CD8-positive, alpha-beta memory T cell (primary cell): ENCODE results near the gene SRA1. TPM values are rescaled to one million over a fixed set of nuclear protein-coding genes. Genes with fewer than 3 reads are reported as not detected.

Experiments
- CTCF ChIA-PET: fragments of 350-600 bp; sonication (Branson Sonifier 250); formaldehyde crosslinking; loops from one replicate; lab custom pipeline; 2021; ENCODE audit warnings: antibody characterized with exemption; lab: Charles Lee
- POLR2A ChIA-PET: fragments of 350-600 bp; sonication (Branson Sonifier 250); formaldehyde crosslinking; loops from one replicate; lab custom pipeline; 2021; ENCODE audit warnings: antibody characterized with exemption; lab: Charles Lee
- DNase-seq, 5 donors: peaks; one replicate each; pipeline versions ENCODE4 v3.0.0 to v3.0.0-alpha.2; 2020 to 2022; ENCODE audit warnings: mixed read lengths in 1 of 5
- H3K27ac ChIP-seq: one replicate; pipeline ENCODE4 v1.7.0; 2013; ENCODE audit warnings: low read depth, mild to moderate bottlenecking, low read length, moderate library complexity
- H3K27me3 ChIP-seq: 2 replicates; pipeline ENCODE4 v1.7.0; 2013; ENCODE audit warnings: low read length, mild to moderate bottlenecking; ENCODE audit not compliant: insufficient read depth, poor library complexity, severe bottlenecking
- H3K36me3 ChIP-seq: 2 replicates; pipeline ENCODE4 v1.7.0; 2013; ENCODE audit warnings: mild to moderate bottlenecking, low read length, moderate library complexity; ENCODE audit not compliant: insufficient read depth
- H3K4me1 ChIP-seq: 2 replicates; pipeline ENCODE4 v1.7.0; 2013; ENCODE audit warnings: mild to moderate bottlenecking, low read length, moderate library complexity; ENCODE audit not compliant: insufficient read depth
- H3K4me3 ChIP-seq: 2 replicates; pipeline ENCODE4 v1.7.0; 2013; ENCODE audit warnings: mild to moderate bottlenecking, low read length
- H3K9me3 ChIP-seq: 2 replicates; pipeline ENCODE4 v1.7.0; 2013; ENCODE audit warnings: mild to moderate bottlenecking, low read length
- H3K27ac Mint-ChIP-seq, 8 donors: one replicate each; pipeline ENCODE4 v1.8.0; 2020 to 2021; ENCODE audit warnings: mixed read lengths in 8 of 8, mild to moderate bottlenecking in 6 of 8, inconsistent platforms in 3 of 8, moderate library complexity in 3 of 8
- H3K27me3 Mint-ChIP-seq, 2 donors: one replicate each; pipeline ENCODE4 v1.8.0; 2020 to 2021; ENCODE audit warnings: mixed read lengths in 2 of 2, mild to moderate bottlenecking in 1 of 2, moderate library complexity in 1 of 2
- H3K36me3 Mint-ChIP-seq, 3 donors: one replicate each; pipeline ENCODE4 v1.8.0; 2020 to 2021; ENCODE audit warnings: mixed read lengths in 3 of 3, inconsistent platforms in 1 of 3, mild to moderate bottlenecking in 1 of 3
- H3K4me1 Mint-ChIP-seq, 3 donors: one replicate each; pipeline ENCODE4 v1.8.0; 2020 to 2021; ENCODE audit warnings: mixed read lengths in 3 of 3, inconsistent platforms in 1 of 3, mild to moderate bottlenecking in 1 of 3
- H3K4me3 Mint-ChIP-seq, 7 donors: one replicate each; pipeline ENCODE4 v1.8.0; 2020 to 2021; ENCODE audit warnings: mixed read lengths in 7 of 7, mild to moderate bottlenecking in 6 of 7, moderate library complexity in 4 of 7, inconsistent platforms in 2 of 7
- H3K9me3 Mint-ChIP-seq, 5 donors: one replicate each; pipeline ENCODE4 v1.8.0; 2020 to 2022; ENCODE audit warnings: mixed read lengths in 5 of 5, mild to moderate bottlenecking in 3 of 5, moderate library complexity in 2 of 5, inconsistent platforms in 1 of 5
- polyA plus RNA-seq: library from polyadenylated mRNA; unstranded; fragments of 300-500 nt; fragmentation: Illumina TruSeq; gene quantifications from one replicate; pipeline ENCODE4 v1.2.3, GENCODE V29; 2021
- total RNA-seq, 2 experiments: library from RNA; stranded (reverse); gene quantifications; one replicate each; pipeline ENCODE4 v1.2.3, GENCODE V29; 2021

The SRA1 gene
- total and polyA plus RNA-seq, 3 experiments from 2014 or later = 36.1 to 60.7 (median 59.6) TPM

GRCh38 chr5:140540227-140540626 lies 17.0 kb downstream of the SRA1 start:
- ChIA-PET CTCF (interaction anchor here (0.7 kb wide), 1 partner anchor 19 kb away, joined by 3 read pairs; no protein-coding TSS in a partner anchor), POLR2A (interaction anchor here (0.5 kb wide), 1 partner anchor 17 kb away, joined by 5 read pairs; no protein-coding TSS in a partner anchor)
- Histone ChIP-seq H3K4me1 (no peaks in the 10 kb centered on the region), H3K9me3 (no peaks in the 10 kb centered on the region), H3K27ac (no peak overlapping the region), H3K4me3 (no peak overlapping the region), H3K27me3 (no peaks in the 10 kb centered on the region), H3K36me3 (peaks cover 36% of the 10 kb centered on the region)
- H3K36me3 Mint-ChIP-seq = peaks cover 0 to 87% (median 24%) of the 10 kb centered on the region in 3 donors
- H3K27ac Mint-ChIP-seq = peak overlapping the region in 4 of 8 donors; percentile 3 to 71 (median 48)
- H3K9me3 Mint-ChIP-seq = no peaks in the 10 kb centered on the region
- peaks cover 0 to 1% (median 0%) of the 10 kb centered on the region in 3 donors for H3K4me1 Mint-ChIP-seq
- DNase-seq = no peak
- H3K4me3 Mint-ChIP-seq = no peak overlapping the region
- no peaks in the 10 kb centered on the region for H3K27me3 Mint-ChIP-seq

- Histone ChIP-seq H3K27me3 (no peaks in the 10 kb centered on the region), H3K36me3 (peaks cover 13% of the 10 kb centered on the region), H3K9me3 (no peaks in the 10 kb centered on the region), H3K4me1 (no peaks in the 10 kb centered on the region), H3K4me3 (no peak overlapping the region), H3K27ac (no peak overlapping the region)
- CTCF ChIA-PET = no interaction called here
- DNase-seq = no peak
- Mint-ChIP-seq H3K9me3 (peaks cover 0 to 2% (median 0%) of the 10 kb centered on the region in 5 donors), H3K4me3 (no peak overlapping the region), H3K36me3 (peaks cover 9 to 59% (median 17%) of the 10 kb centered on the region in 3 donors), H3K27me3 (no peaks in the 10 kb centered on the region), H3K4me1 (peaks cover 0 to 3% (median 0%) of the 10 kb centered on the region in 3 donors), H3K27ac (peak overlapping the region in 3 of 8 donors; percentile 7 to 89 (median 26))
- POLR2A ChIA-PET = no interaction called here
These were observed 33.3 kb downstream of the SRA1 start for GRCh38 chr5:140524003-140524402.

GRCh38 chr5:140513124-140513523 lies 44.1 kb downstream of the SRA1 start:
- peaks cover 46% of the 10 kb centered on the region for H3K36me3 ChIP-seq

GRCh38 chr5:140509898-140510297 lies 47.4 kb downstream of the SRA1 start:
- Histone ChIP-seq H3K36me3 (peaks cover 63% of the 10 kb centered on the region), H3K27me3 (no peaks in the 10 kb centered on the region), H3K4me3 (no peak overlapping the region), H3K27ac (no peak overlapping the region), H3K9me3 (no peaks in the 10 kb centered on the region), H3K4me1 (no peaks in the 10 kb centered on the region)
- POLR2A ChIA-PET = no interaction called here
- H3K27me3 Mint-ChIP-seq = no peaks in the 10 kb centered on the region
- H3K9me3 Mint-ChIP-seq = no peaks in the 10 kb centered on the region
- H3K36me3 Mint-ChIP-seq = peaks cover 6 to 82% (median 15%) of the 10 kb centered on the region in 3 donors
- DNase-seq = no peak
- no peaks in the 10 kb centered on the region for H3K4me1 Mint-ChIP-seq
- CTCF ChIA-PET = interaction anchor here (0.9 kb wide), 1 partner anchor 210 kb away, joined by 3 read pairs; no protein-coding TSS in a partner anchor
- no peak overlapping the region for H3K27ac Mint-ChIP-seq
- no peak overlapping the region for H3K4me3 Mint-ChIP-seq

More at GRCh38 chr5:140513124-140513523, 44.1 kb downstream of the SRA1 start:
- no peak overlapping the region for H3K27ac ChIP-seq
- no peaks in the 10 kb centered on the region for H3K4me1 ChIP-seq
- H3K9me3 Mint-ChIP-seq = no peaks in the 10 kb centered on the region
- no peak overlapping the region for H3K4me3 ChIP-seq
- ChIA-PET CTCF (interaction anchor here (1.1 kb wide), 1 partner anchor 126 kb away, joined by 3 read pairs; the partner anchor contains the start of gene TMCO6), POLR2A (no interaction called here)
- no peaks in the 10 kb centered on the region for H3K4me1 Mint-ChIP-seq
- H3K27ac Mint-ChIP-seq = no peak overlapping the region
- H3K27me3 ChIP-seq = no peaks in the 10 kb centered on the region
- H3K36me3 Mint-ChIP-seq = peaks cover 11 to 70% (median 16%) of the 10 kb centered on the region in 3 donors
- DNase-seq = no peak
- H3K9me3 ChIP-seq = no peaks in the 10 kb centered on the region
- H3K4me3 Mint-ChIP-seq = no peak overlapping the region
- no peaks in the 10 kb centered on the region for H3K27me3 Mint-ChIP-seq

- peaks cover 4 to 11% (median 5%) of the 10 kb centered on the region in 3 donors for H3K4me1 Mint-ChIP-seq
- no peaks in the 10 kb centered on the region for H3K9me3 ChIP-seq
- H3K4me3 ChIP-seq = no peak overlapping the region
- no peaks in the 10 kb centered on the region for H3K27me3 ChIP-seq
- peaks cover 18% of the 10 kb centered on the region for H3K36me3 ChIP-seq
- no peaks in the 10 kb centered on the region for H3K4me1 ChIP-seq
- H3K27ac Mint-ChIP-seq = no peak overlapping the region
- no peak overlapping the region for H3K27ac ChIP-seq
- CTCF ChIA-PET = no interaction called here
- peaks cover 0 to 45% (median 4%) of the 10 kb centered on the region in 3 donors for H3K36me3 Mint-ChIP-seq
- no peak overlapping the region for H3K4me3 Mint-ChIP-seq
- no peaks in the 10 kb centered on the region for H3K27me3 Mint-ChIP-seq
- POLR2A ChIA-PET = no interaction called here
- no peaks in the 10 kb centered on the region for H3K9me3 Mint-ChIP-seq
- no peak for DNase-seq
These were observed 54.4 kb downstream of the SRA1 start for GRCh38 chr5:140502834-140503233.

Other genes starting within 250 kb of the SRA1 start
- 1 to 10 TPM; 2.1 TPM for gene HBEGF, start 210.9 kb downstream of the SRA1 start, total RNA-seq
- gene HBEGF, start 210.9 kb downstream of the SRA1 start, polyA plus RNA-seq = not detected
- not detected for gene SLC4A9, start 197.3 kb downstream of the SRA1 start, total RNA-seq
- not detected for gene SLC4A9, start 197.3 kb downstream of the SRA1 start, polyA plus RNA-seq
- gene ANKHD1, start 155.6 kb downstream of the SRA1 start, total RNA-seq = 100 to 1,000 TPM; 100 to 107 TPM
- 88.6 TPM for gene ANKHD1, start 155.6 kb downstream of the SRA1 start, polyA plus RNA-seq
- gene EIF4EBP3, start 9.8 kb downstream of the SRA1 start, total RNA-seq = 10 to 100 TPM; 11.1 to 11.9 TPM
- gene EIF4EBP3, start 9.8 kb downstream of the SRA1 start, polyA plus RNA-seq = 22.2 TPM
- gene APBB3, start 7.1 kb upstream of the SRA1 start, total RNA-seq = 10 to 100 TPM; 14.1 to 17.0 TPM
- 3.5 TPM for gene APBB3, start 7.1 kb upstream of the SRA1 start, polyA plus RNA-seq
- gene SLC35A4, start 7.4 kb upstream of the SRA1 start, total RNA-seq = 100 to 1,000 TPM; 120 to 126 TPM
- 105 TPM for gene SLC35A4, start 7.4 kb upstream of the SRA1 start, polyA plus RNA-seq
- gene CD14, start 75.7 kb upstream of the SRA1 start, total RNA-seq = 1 to 10 TPM; 3.1 to 3.3 TPM
- 0.43 TPM for gene CD14, start 75.7 kb upstream of the SRA1 start, polyA plus RNA-seq
- gene TMCO6, start 82.0 kb upstream of the SRA1 start, total RNA-seq = 10 to 100 TPM; 23.9 to 24.4 TPM
- 15.4 TPM for gene TMCO6, start 82.0 kb upstream of the SRA1 start, polyA plus RNA-seq
- 10 to 100 TPM; 77.5 to 81.7 TPM for gene NDUFA2, start 90.2 kb upstream of the SRA1 start, total RNA-seq
- gene NDUFA2, start 90.2 kb upstream of the SRA1 start, polyA plus RNA-seq = 146 TPM
- gene IK, start 90.4 kb upstream of the SRA1 start, total RNA-seq = 100 to 1,000 TPM in 1 of 2 experiments, 10 to 100 TPM in 1; 96.3 to 104 TPM
- gene IK, start 90.4 kb upstream of the SRA1 start, polyA plus RNA-seq = 193 TPM
- gene WDR55, start 107.4 kb upstream of the SRA1 start, total RNA-seq = 10 to 100 TPM; 40.1 to 40.7 TPM
- 17.3 TPM for gene WDR55, start 107.4 kb upstream of the SRA1 start, polyA plus RNA-seq
- 1 to 10 TPM; 2.3 to 2.9 TPM for gene DND1, start 116.1 kb upstream of the SRA1 start, total RNA-seq
- not detected for gene DND1, start 116.1 kb upstream of the SRA1 start, polyA plus RNA-seq
- gene HARS1, start 133.9 kb upstream of the SRA1 start, total RNA-seq = 100 to 1,000 TPM in 1 of 2 experiments, 10 to 100 TPM in 1; 97.4 to 104 TPM
- gene HARS1, start 133.9 kb upstream of the SRA1 start, polyA plus RNA-seq = 63.6 TPM
- 10 to 100 TPM; 26.4 to 29.4 TPM for gene HARS2, start 134.0 kb upstream of the SRA1 start, total RNA-seq
- 21.0 TPM for gene HARS2, start 134.0 kb upstream of the SRA1 start, polyA plus RNA-seq
- gene ZMAT2, start 143.0 kb upstream of the SRA1 start, total RNA-seq = 10 to 100 TPM; 71.2 to 75.2 TPM
- gene ZMAT2, start 143.0 kb upstream of the SRA1 start, polyA plus RNA-seq = 81.7 TPM
- not detected for gene PCDHA1, start 228.7 kb upstream of the SRA1 start, total RNA-seq
- not detected for gene PCDHA1, start 228.7 kb upstream of the SRA1 start, polyA plus RNA-seq
- not detected for gene PCDHA2, start 237.4 kb upstream of the SRA1 start, total RNA-seq
- not detected for gene PCDHA2, start 237.4 kb upstream of the SRA1 start, polyA plus RNA-seq
- not detected for gene PCDHA3, start 243.6 kb upstream of the SRA1 start, total RNA-seq
- not detected for gene PCDHA3, start 243.6 kb upstream of the SRA1 start, polyA plus RNA-seq
- gene PCDHA4, start 249.6 kb upstream of the SRA1 start, total RNA-seq = not detected
- not detected for gene PCDHA4, start 249.6 kb upstream of the SRA1 start, polyA plus RNA-seq